CD4-positive, alpha-beta T cell treated with Interleukin-1 beta for 1 hour (primary cell): ENCODE results near the gene CIAO2B.
"Not testable (repeated sequence)": the region's sequence is repeated elsewhere in the genome, so short reads cannot be mapped to it uniquely, and the experiment has no call there.

ENCODE experiments used
- DNase-seq, 2 donors: peaks; one replicate each; pipeline ENCODE4 v3.0.0-alpha.2; 2020 to 2022

The CIAO2B gene

DNA sequence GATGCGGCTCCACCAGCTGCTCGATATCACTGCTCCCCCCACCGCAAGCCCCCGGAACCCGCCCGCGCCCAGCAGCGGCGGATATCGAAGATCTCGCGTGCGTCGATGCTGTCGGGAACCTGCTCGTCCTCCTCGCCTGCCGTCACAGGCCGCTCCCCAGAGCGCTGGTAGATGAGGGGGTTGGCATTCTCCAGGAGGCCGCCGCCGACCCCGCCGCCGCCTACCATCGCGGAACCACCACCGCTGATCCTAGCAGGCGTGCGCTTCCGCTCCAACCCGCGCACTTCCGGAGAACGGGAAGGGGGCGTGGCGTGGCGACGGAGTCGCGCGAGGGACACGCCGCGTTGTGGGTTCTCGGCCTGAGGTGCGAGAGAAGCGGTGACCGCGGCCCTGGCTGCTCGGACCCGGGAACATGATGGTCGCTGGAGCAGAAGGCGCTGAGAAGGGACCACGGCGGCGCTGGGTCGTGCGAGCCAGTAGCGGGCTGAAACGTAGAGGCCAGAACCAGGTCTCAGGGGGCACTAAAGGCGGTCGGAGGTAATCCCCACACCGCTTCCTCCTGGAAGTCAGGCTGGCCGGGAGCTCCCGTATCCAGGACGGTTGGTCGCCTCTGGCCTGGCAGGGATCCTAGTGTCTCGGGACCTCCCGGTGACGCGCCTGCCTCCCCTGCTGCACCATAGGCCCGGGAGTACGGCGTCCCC is at the start of gene CIAO2B:
CIAO2B (minus strand) TSS at position 265 of the 701 bp plus-strand sequence; CDS start at position 227, 38 bp downstream.
- peak; percentile 89 for DNase-seq

DNA sequence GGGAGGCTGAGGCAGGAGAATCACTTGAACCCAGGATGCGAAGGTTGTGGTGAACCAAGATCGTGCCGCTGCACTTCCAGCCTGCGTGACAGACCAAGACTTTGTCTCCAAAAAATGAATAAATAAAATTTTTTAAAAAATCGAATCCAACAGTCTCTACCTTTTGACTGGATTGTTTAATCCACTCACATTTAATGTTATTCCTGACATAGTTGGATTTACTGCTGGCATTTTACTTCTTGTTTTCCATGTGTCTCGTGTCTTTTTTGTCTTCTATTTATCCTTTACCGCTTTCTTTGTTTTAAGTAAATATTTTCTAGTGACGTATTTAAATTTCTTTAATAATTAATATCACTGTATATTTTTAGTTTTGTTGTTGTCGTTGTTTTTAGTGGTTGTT is 48.8 kb upstream of the CIAO2B start:
- DNase-seq: no peak

DNA sequence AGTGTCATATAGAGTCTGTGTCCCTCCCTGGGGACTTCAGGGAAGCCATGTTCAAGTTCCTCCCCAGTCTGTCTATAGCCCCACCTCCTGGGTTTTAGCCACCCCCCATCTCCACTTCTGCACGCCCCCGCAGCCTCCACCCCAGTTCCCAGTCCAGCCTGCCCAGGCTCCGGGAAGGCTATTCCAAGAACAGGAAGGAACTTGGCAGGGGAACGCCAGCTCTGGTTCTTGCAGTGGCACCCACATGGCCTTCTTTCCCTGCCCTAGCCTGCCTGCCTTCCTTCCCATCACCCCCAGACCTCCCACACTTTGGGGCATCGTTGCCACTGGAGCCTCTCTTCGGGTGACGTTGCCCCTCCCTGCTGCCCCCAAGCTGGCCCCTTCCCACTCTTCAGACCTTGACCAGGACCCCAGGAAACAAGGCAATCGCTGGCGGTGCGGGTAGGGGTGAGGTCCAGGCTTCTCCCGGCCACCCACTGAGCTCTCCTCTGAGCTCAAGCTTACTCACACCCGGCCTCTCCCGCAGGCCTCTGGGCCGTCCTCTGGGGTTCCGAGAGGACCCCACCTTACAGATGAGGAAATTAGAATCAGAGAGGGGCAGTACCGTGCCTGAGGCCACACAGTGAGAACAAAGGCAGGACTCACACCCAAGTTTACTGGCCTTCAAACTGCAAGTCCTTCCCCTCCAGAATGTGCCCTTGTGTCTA is 45.0 kb upstream of the CIAO2B start:
- DNase-seq: no peak

DNA sequence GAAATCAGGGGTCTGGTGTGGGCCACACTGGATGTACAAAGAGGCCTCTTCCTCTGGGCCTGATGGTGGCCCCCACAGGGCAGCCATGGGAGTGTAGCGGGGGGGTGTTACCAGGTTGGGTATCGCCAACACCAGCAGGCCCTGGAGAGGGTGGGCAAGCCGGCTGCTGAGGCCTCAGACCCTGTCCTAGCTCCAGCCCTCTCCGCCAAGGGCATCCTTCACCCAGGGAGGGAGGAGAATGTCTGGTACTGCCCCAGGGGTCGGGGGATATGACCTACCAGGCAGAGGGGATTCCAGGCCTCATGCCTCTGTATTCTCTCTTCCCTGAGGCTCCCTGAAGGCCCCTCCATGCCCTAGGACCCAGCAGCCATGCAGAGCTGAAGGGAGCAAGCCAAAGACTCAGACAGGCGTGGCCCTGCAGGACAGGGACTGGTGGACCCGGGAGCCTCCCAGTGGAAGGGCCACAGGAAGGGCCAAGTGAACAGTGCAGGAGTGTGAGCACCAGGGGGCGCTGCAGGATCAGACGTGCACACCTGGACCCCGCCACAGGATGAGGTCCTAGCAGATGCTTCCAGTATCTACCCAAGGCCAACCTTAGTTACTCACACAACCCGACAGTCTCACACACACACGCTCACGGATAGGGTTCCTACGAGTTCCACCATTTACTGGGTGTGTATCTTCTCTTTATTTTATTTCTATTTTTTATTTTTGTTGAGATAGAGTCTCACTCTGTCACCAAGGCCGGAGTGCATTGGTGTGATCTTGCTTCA is 43.3 kb upstream of the CIAO2B start:
- peak; percentile 84 to 85 for DNase-seq

DNA sequence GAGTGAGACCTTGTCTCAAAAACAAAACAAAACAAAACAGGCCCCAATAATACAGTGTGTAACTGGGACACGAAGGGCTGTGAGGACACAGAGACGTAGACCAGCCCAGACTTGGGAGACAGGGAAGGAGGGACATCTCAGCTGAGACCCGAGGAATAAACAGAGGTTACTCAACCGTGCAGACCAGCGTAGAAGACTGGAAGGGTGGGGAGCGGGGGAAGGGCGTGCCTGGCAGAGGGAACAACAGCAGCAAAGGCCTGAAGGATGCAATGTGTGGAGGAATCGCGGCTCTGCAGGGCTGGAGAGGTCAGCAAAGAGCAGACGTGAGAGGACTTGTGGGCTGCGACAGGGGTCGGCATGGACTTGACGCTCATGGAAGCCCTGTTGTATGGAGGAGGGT is 42.5 kb upstream of the CIAO2B start:
- no peak for DNase-seq

DNA sequence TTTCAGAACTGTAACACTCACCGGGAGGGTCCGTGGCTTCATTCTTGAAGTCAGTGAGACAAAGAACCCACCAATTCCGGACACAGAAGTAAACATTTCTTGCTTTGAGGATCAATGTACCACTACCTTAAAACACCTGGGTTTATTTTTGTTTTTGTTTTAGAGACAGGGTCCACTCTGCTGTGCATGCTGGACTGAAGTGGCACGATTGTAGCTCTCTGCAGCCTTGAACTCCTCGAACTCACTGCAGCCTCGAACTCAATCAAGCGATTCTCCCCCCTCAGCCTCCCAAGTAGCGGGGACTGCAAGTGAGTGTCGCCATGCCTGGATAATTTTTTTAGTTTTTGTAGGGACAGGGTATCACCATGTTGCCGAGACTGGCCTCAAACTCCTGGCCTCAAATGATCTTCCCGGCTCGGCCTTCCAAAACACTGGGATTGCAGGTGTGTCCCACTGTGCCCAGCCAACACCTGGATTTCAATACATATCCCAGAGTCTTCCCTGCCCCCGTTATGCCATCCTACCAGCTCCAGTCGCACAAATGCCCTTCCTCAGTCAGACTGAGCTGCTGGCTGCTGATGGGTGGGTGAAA is 41.2 kb upstream of the CIAO2B start:
- DNase-seq: no peak

DNA sequence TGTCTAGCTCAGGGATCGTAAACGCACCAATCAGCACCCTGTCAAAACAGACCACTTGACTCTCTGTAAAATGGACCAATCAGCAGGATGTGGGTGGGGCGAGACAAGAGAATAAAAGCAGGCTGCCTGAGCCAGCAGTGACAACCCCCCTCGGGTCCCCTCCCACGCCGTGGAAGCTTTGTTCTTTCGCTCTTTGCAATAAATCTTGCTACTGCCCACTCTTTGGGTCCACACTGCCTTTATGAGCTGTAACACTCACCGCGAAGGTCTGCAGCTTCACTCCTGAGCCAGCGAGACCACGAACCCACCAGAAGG is 40.7 kb upstream of the CIAO2B start:
- DNase-seq: peak; percentile 53 to 72

DNA sequence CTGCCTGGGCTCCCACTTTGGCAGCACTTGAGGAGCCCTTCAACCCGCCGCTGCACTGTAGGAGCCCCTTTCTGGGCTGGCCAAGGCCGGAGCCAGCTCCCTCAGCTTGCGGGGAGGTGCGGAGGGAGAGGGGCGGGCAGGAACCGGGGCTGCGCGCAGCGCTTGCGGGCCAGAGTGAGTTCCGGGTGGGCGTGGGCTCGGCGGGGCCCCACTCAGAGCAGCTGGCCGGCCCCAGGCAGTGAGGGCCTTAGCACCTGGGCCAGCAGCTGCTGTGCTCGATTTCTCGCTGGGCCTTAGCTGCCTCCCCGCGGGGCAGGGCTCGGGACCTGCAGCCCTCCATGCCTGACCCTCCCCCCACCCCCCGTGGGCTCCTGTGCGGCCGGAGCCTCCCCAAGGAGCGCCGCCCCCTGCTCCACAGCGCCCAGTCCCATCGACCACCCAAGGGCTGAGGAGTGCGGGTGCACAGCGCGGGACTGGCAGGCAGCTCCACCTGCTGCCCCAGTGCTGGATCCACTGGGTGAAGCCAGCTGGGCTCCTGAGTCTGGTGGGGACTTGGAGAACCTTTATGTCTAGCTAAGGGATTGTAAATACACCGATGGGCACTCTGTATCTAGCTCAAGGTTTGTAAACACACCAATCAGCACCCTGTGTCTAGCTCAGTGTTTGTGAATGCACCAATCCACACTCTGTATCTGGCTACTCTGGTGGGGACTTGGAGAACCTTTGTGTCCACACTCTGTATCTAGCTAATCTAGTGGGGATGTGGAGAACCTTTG is 40.1 kb upstream of the CIAO2B start:
- not testable (repeated sequence) for DNase-seq

DNA sequence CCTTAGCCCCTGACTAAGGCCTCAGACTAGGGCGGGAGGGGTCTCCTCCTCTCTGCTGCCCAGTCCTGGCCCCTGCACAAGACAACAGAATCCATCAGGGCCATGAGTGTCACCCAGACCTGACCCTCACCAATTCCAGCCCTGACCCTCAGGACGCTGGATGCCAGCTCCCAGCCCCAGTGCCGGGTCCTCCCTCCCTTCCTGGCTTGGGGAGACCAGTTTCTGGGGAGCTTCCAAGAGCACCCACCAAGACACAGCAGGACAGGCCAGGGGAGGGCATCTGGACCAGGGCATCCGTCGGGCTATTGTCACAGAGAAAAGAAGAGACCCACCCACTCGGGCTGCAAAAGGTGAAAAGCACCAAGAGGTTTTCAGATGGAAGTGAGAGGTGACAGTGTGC is 39.5 kb upstream of the CIAO2B start:
- no peak for DNase-seq

DNA sequence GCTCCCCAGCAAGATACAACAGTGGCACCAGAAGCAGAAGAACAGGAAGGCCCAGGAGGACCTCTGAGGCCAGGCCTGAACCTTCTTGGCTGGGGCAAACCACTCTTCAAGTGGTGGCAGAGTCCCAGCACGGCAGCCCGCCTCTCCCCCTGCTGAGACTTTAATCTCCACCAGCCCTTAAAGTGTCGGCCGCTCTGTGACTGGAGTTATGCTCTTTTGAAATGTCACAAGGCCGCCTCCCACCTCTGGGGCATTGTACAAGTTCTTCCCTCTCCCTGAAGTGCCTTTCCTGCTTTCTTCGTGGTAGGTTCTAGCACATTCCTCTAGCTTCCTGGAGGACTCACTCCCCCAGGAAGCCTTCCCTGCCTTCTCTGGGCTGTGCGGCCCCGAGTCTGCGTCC is 38.8 kb upstream of the CIAO2B start:
- no peak for DNase-seq

DNA sequence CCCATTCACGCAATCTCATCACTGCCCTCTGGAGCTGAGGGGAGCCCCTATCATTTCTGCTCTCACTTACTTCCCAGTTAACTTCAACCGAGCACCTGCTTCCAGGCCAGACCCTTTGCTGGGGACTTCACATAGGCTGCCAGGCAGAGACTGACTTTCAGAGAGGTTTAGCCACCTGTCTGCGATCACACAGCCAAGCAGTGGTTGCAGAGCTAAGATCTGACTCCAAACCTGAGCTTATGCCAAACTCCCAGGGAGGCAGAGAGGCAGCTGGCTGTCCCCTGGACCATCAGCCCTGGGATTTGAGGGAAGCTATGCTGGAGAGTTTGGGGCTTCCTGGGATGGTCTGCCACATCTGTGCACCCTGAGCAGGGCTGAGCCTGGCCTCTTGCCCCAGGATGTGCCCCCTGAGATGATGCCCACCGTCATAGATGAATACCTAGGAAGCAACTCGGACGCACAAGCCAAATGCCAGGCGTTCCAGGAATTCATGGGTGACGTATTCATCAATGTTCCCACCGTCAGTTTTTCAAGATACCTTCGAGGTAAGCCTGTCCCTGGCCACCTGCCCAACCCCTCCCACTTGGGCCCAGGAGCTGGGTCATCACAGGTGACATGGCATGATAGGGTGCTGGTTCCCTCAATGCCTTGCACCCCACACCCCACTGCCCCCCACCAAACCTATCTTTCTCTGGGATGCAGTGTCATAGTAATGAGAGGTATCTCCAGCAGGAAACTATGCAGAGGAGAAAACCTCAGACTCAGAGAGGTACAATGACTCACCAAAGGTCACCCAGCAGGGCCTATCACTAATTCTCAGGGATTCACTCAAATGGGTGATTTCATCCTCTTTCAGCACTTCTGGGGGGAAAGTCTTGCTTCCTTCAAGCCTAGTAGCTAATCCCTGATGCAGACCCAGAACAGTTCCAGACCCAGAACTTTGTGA is 36.8 kb upstream of the CIAO2B start:
- DNase-seq: no peak

DNA sequence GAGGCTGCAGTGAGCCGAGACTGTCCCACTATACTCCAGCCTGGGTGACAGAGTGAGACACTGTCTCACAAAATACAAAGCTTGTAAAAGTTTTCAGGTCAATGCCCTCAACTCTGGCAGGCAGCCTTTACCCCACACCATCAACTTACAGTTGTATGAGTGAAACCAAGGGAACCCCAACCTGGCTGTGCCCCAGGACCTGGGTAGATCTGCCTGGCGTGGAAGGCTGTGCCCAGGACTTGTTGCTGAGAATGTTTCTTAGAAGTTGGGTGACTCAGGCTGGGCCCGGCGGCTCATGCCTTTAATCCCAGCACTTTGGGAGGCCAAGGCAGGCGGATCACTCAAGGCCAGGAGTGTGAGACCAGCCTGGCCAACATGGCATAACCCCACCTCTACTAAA is 34.6 kb upstream of the CIAO2B start:
- DNase-seq: no peak

DNA sequence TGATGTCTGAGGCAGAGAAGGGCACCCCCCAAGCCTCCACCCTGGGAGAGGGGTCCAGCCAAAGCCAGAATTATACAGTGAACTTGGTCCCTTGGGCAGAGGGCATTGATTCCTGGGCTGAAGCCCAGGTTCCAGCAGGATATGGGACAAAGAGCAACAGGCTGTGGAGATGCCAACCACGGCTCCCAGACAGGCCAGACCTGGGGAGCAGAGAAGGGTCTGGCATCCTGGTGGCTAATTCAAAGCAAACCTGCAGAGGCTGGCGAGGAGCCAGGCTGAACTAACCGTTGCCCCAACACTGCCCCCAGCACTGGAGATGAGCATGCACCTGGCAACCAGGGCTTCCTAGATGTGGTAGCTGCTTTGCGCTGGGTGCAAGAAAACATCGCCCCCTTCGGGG is 29.8 kb upstream of the CIAO2B start:
- DNase-seq: no peak

DNA sequence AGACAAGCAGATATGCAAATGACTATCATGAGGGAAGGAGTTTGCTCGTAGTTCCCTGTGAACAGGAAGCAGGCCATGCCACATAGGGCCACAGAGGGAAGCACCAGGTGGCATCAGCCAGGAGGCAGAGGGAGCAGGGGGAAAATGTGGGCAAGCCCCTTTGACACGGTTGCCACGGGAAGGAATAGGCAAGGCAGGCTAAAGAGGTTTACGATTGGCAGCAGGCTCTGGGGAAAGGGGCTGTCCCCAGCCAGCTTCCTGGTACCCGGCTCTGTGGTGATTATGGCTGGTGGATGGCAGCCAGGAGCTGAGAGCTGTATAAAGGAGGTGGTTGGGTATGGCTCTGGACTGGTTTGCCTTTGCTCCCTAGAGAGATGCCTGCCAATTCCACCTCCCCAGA is 27.7 kb upstream of the CIAO2B start:
- no peak for DNase-seq

DNA sequence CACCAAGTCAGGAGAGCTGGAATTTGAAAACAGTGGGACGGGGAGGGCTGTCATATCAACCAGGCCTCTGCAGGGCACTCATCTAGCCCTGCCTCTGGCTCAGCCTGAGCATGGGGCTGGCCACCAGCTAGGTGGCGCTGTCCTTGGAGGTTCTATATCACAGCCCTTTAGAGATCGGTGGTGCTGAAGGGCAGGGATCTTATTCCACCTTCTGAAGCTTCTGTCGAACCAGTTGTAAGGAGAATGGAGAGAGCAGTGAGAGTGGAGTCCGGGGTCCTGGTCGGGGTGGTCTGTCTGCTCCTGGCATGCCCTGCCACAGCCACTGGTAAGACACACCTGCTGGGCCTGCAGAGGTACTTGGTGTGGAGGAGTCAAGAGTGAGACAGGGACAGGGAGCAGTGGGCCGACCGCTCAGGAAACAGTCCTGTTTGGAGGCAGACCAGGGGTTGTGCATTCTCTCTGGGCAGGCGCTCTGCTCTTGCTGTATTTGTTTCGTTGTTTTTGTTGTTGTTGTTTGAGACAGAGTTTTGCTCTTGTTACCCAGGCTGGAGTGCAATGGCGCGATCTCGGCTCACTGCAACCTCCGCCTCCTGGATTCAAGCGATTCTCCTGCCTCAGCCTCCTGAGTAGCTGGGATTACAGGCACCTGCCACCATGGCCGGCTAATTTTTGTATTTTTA is 27.0 kb upstream of the CIAO2B start, which contains the start of gene CES3:
CES3 (plus strand) TSS at position 202 of the 680 bp plus-strand sequence; CDS start at position 244, 42 bp downstream.
- peak; percentile 51 to 61 for DNase-seq

DNA sequence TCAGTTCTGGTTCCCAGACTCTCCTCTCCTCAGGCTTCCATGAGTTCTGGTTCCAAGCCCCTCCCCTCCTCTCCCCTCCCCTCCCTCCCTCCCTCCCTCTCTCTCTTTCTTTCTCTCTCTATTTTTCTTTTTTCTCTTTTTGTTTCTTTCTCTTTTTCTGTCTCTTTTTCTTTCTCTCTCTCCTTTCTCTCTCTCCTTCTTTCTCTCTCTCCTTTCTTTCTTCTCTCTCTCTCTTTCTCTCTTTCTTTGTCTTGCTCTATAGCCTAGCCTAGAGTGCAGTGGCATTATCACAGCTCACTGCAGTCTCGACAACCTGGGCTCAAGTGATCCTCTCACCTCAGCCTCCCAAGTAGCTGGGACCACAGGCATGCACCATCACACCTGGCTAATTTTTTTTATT is 26.1 kb upstream of the CIAO2B start:
- DNase-seq: no peak

DNA sequence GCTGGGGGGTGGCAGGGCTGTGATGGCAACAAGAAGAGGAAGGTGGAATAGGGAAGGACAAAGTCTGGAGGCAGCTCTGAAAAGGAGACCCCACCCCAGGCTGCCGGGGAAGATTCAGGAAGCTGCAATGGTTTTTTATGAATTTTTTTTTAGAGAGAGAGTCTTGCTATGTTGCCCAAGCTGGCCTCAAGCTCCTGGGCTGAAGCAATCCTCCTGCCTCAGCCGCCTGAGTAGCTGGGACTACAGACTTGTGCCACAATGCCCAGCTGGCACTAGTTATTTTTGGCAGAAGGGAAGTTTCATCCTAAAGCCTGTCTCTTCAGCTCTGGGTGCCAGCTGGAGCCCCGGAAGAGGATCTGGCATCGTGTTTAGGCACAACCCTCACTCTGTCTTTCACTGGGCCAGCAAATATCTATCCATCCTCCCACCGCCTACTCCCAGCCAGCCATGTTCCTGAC is 25.5 kb upstream of the CIAO2B start:
- DNase-seq: peak in 1 of 2 donors; percentile 10

DNA sequence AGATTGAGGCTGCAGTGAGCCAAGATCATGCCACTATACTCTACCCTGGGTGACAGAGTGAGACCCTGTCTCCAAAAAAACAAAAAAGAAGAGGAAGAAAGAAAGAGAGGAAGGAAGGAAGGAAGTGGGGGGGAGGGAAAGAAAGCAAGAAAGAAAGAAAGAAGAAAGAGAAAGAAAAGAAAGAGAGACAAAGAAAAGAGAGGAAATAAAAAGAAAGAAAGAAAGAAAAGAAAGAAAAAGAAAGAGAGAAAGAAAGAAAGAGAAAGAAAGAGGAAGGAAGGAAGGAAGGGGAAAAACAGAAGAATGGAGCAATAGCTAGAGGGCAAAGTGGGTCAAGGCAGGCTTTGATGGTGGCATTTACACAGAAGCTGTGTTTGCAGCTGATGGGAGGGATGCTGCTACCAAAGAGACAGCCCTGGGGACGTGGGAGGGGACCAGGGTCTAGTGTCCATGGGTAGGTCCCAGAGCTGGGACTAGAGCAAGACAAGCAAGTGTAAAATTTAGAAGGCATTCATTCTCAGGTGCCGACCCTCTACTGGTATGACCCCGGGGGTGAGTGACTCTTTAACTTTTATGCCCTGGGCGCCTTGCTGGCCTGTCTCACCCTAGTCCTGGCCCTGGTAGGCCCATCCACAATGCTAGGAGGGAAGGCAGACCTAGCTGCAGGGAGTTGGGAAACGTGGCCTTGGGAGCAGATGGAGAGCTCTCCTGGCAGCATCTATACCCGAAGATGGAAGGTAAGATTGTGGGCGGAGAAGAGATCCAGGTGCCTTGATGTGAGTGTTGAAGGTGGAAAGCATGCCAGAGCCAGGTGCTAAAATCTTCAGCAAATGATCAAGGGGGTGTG is 24.9 kb upstream of the CIAO2B start:
- no peak for DNase-seq

DNA sequence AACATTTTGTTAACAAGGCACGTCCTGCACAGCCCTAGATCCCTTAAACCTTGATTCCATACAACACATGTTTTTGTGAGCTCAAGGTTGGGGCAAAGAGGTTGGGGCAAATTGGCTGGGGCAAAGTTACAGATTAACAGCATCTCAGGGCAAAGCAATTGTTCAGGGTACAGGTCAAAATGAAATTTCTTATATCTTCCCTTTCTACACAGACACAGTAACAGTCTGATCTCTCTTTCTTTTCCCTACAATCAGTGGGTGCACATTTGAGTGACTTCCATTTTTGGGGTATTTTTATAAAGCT is 21.9 kb upstream of the CIAO2B start:
- DNase-seq: not testable (repeated sequence)
